ENCODE results near the gene PRDM10.

DNA sequence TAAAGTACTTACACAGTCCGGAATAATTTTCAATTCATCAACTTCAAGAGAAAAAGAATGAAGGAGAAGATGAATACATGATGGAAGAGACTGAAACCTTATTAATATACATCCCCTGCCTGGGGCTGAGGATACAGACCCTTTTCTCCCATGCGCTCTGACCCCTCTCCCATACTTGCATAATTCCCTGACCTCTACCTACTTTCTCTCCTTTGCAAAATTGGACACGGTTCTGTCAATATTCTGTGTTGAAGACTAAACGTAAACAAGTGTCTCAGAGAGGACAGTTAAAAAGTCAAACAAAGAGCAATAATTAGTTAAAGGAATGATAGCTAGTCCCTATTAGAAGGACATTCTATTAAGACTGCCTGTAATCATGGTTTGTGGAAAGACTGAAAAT, 7.5 kb downstream of the PRDM10 start:
- TF ChIP-seq POLR2A (IDR thresholded peaks at IDR 0.05; ENCODE audit: low read length) (no peak), GATA1 (IDR thresholded peaks at IDR 0.05; ENCODE audit: low read depth, low read length) (no peak)

Data from erythroblast (primary cell).